Neural cell (in vitro differentiated cells): ENCODE measurements around the gene SMC5. TPM values are rescaled to one million over a fixed set of nuclear protein-coding genes. Genes with fewer than 3 reads are reported as not detected.

Source experiments
- H2AFZ ChIP-seq: fragments of 200-600, 300-800 bp; sonication (generic), shearing (Covaris generic); 2 replicates; pipeline ENCODE4 v1.6.0; 2014; ENCODE audit warnings: low read depth, mild to moderate bottlenecking, antibody characterized with exemption, low read length, moderate library complexity
- H3F3A ChIP-seq: fragments of 200-600 bp; shearing (Covaris generic); 2 replicates; pipeline ENCODE4 v1.6.1; 2016; ENCODE audit warnings: mild to moderate bottlenecking, moderate library complexity, mixed read lengths, antibody characterized with exemption, low read length; ENCODE audit not compliant: insufficient read depth, poor library complexity, severe bottlenecking
- H3K27ac ChIP-seq: fragments of 200-600, 300-800 bp; sonication (generic), shearing (Covaris generic); 2 replicates; pipeline ENCODE4 v1.5.1; 2014; ENCODE audit warnings: mild to moderate bottlenecking, low read length, moderate library complexity
- H3K27me3 ChIP-seq: fragments of 300-800, 200-600 bp; sonication (generic), shearing (Covaris generic); 2 replicates; pipeline ENCODE4 v1.6.0; 2014; ENCODE audit warnings: mild to moderate bottlenecking, low read depth, low read length, moderate library complexity; ENCODE audit not compliant: insufficient read depth
- H3K36me3 ChIP-seq: fragments of 300-800, 200-600 bp; sonication (generic), shearing (Covaris generic); 2 replicates; pipeline ENCODE4 v1.5.1; 2014; ENCODE audit warnings: mild to moderate bottlenecking, antibody characterized with exemption, low read length, moderate library complexity; ENCODE audit not compliant: insufficient read depth
- H3K4me2 ChIP-seq: fragments of 300-800, 200-600 bp; sonication (generic), shearing (Covaris generic); 2 replicates; pipeline ENCODE4 v1.6.0; 2014; ENCODE audit warnings: mild to moderate bottlenecking, low read length
- H3K4me3 ChIP-seq: fragments of 300-800, 200-600 bp; sonication (generic), shearing (Covaris generic); 2 replicates; pipeline ENCODE4 v1.5.1; 2014; ENCODE audit warnings: mild to moderate bottlenecking, low read length, moderate library complexity
- H3K79me2 ChIP-seq: fragments of 200-600 bp; shearing (Covaris generic); replicated peaks from 2 replicates; pipeline ENCODE4 v1.6.0; 2014; ENCODE audit warnings: mild to moderate bottlenecking, low read length, moderate library complexity; ENCODE audit not compliant: insufficient read depth
- H3K9ac ChIP-seq: fragments of 300-800, 200-600 bp; sonication (generic), shearing (Covaris generic); 2 replicates; pipeline ENCODE4 v1.6.1; 2016; ENCODE audit warnings: mild to moderate bottlenecking, low read length, mixed read lengths
- H3K9me2 ChIP-seq: fragments of 200-600 bp; shearing (Covaris generic); 2 replicates; pipeline ENCODE4 v1.6.1; 2016; ENCODE audit warnings: mild to moderate bottlenecking, low read length, mixed read lengths; ENCODE audit not compliant: insufficient read depth
- H3K9me3 ChIP-seq: fragments of 200-600, 300-800 bp; sonication (generic), shearing (Covaris generic); 2 replicates; pipeline ENCODE4 v1.6.1; 2016; ENCODE audit warnings: mild to moderate bottlenecking, mixed run types, low read length, moderate library complexity, mixed read lengths
- H4K20me1 ChIP-seq: fragments of 200-600 bp; shearing (Covaris generic); 2 replicates; pipeline ENCODE4 v1.6.1; 2016; ENCODE audit warnings: mild to moderate bottlenecking, mixed run types; ENCODE audit not compliant: insufficient read depth
- EP300 ChIP-seq: fragments of 450-650 bp; conservative IDR thresholded peaks from 2 replicates; pipeline ENCODE4 v1.6.1; 2014; ENCODE audit warnings: antibody characterized with exemption, mild to moderate bottlenecking, moderate library complexity; ENCODE audit not compliant: poor library complexity, severe bottlenecking
- EZH2 ChIP-seq: fragments of 200-600, 300-800 bp; shearing (Covaris generic), sonication (generic); IDR thresholded peaks from 2 replicates; pipeline ENCODE4 v1.6.1; 2014; ENCODE audit warnings: antibody characterized with exemption, low read length, borderline replicate concordance, mild to moderate bottlenecking; ENCODE audit not compliant: insufficient read depth, poor library complexity, severe bottlenecking
- MXI1 ChIP-seq: fragments of 450-650 bp; conservative IDR thresholded peaks from 2 replicates; pipeline ENCODE4 v1.6.1; 2014; ENCODE audit warnings: antibody characterized with exemption, mild to moderate bottlenecking; ENCODE audit not compliant: poor library complexity, severe bottlenecking
- POLR2AphosphoS5 ChIP-seq: IDR thresholded peaks from 2 replicates; pipeline ENCODE4 v1.6.1; 2012
- RAD21 ChIP-seq: fragments of 450-650 bp; conservative IDR thresholded peaks from 2 replicates; pipeline ENCODE4 v1.6.1; 2014; ENCODE audit warnings: antibody characterized with exemption, mild to moderate bottlenecking, moderate library complexity
- SMC3 ChIP-seq: fragments of 450-650 bp; conservative IDR thresholded peaks from 2 replicates; pipeline ENCODE4 v1.6.1; 2014; ENCODE audit warnings: antibody characterized with exemption, mild to moderate bottlenecking, moderate library complexity; ENCODE audit not compliant: poor library complexity
- TAF1 ChIP-seq: IDR thresholded peaks from 2 replicates; pipeline ENCODE4 v1.6.1; 2012; ENCODE audit warnings: low read depth
- polyA plus RNA-seq: library from polyadenylated mRNA; depleted of rRNA; stranded (reverse); fragments of >200 nt; gene quantifications from 2 replicates; pipeline ENCODE4 v1.2.3, GENCODE V29; 2014
- TF ChIP-seq, protein P1 (sequence below): fragments of 450-650 bp; IDR thresholded peaks from 2 replicates; pipeline ENCODE4 v1.5.1; 2014; ENCODE audit warnings: antibody characterized with exemption, mild to moderate bottlenecking, moderate library complexity; ENCODE audit not compliant: poor library complexity, severe bottlenecking
- TF ChIP-seq, protein P2 (sequence below): IDR thresholded peaks from 2 replicates; pipeline ENCODE4 v1.6.1; 2012; ENCODE audit warnings: borderline replicate concordance

The SMC5 gene
- polyA plus RNA-seq, 1 donor from 2014 or later, result 37.2 TPM

- Histone ChIP-seq H3K4me3 (no peak overlapping the region), H3K9ac (no peak overlapping the region), H3K27me3 (no peaks in the 10 kb centered on the region), H3K9me3 (no peaks in the 10 kb centered on the region), H3K4me2 (no peak overlapping the region), H2AFZ (no peak overlapping the region), H3K27ac (no peak overlapping the region), H3K79me2 (no peaks in the 10 kb centered on the region), H3K9me2 (no peaks in the 10 kb centered on the region), H4K20me1 (no peaks in the 10 kb centered on the region), H3K36me3 (no peaks in the 10 kb centered on the region), H3F3A (no peaks in the 10 kb centered on the region)
- no peak for TF ChIP-seq EZH2
- no peak for TF ChIP-seq RAD21
- TF ChIP-seq SMC3, result no peak
- TF ChIP-seq, protein P1, sequence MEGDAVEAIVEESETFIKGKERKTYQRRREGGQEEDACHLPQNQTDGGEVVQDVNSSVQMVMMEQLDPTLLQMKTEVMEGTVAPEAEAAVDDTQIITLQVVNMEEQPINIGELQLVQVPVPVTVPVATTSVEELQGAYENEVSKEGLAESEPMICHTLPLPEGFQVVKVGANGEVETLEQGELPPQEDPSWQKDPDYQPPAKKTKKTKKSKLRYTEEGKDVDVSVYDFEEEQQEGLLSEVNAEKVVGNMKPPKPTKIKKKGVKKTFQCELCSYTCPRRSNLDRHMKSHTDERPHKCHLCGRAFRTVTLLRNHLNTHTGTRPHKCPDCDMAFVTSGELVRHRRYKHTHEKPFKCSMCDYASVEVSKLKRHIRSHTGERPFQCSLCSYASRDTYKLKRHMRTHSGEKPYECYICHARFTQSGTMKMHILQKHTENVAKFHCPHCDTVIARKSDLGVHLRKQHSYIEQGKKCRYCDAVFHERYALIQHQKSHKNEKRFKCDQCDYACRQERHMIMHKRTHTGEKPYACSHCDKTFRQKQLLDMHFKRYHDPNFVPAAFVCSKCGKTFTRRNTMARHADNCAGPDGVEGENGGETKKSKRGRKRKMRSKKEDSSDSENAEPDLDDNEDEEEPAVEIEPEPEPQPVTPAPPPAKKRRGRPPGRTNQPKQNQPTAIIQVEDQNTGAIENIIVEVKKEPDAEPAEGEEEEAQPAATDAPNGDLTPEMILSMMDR, result no peak
- no peak for TF ChIP-seq TAF1
- TF ChIP-seq POLR2AphosphoS5, result no peak
- TF ChIP-seq EP300, result no peak
- no peak for TF ChIP-seq MXI1
- TF ChIP-seq, protein P2, sequence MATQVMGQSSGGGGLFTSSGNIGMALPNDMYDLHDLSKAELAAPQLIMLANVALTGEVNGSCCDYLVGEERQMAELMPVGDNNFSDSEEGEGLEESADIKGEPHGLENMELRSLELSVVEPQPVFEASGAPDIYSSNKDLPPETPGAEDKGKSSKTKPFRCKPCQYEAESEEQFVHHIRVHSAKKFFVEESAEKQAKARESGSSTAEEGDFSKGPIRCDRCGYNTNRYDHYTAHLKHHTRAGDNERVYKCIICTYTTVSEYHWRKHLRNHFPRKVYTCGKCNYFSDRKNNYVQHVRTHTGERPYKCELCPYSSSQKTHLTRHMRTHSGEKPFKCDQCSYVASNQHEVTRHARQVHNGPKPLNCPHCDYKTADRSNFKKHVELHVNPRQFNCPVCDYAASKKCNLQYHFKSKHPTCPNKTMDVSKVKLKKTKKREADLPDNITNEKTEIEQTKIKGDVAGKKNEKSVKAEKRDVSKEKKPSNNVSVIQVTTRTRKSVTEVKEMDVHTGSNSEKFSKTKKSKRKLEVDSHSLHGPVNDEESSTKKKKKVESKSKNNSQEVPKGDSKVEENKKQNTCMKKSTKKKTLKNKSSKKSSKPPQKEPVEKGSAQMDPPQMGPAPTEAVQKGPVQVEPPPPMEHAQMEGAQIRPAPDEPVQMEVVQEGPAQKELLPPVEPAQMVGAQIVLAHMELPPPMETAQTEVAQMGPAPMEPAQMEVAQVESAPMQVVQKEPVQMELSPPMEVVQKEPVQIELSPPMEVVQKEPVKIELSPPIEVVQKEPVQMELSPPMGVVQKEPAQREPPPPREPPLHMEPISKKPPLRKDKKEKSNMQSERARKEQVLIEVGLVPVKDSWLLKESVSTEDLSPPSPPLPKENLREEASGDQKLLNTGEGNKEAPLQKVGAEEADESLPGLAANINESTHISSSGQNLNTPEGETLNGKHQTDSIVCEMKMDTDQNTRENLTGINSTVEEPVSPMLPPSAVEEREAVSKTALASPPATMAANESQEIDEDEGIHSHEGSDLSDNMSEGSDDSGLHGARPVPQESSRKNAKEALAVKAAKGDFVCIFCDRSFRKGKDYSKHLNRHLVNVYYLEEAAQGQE, result no peak
These were observed 34.4 kb downstream of the SMC5 start for GRCh38 chr9:70293214-70293613.

DNA sequence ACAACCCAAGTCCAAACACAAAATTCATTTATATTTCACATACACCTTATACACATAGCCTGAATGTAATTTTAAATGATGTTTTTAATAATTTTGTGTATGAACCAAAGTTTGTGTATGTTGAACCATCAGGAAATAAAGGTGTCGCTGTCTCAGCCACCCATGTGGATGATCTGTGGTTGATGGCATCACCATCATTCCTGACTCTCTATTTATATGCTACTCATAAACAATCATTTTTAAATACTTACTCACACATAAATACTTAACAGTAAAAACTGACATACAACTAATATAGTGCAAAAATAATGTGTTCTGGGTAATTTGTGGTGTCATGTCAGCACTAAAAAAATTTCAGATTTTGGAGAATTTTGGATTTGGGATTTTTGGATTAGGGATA is 38.4 kb downstream of the SMC5 start:
- no peaks in the 10 kb centered on the region for H3K9me2 ChIP-seq
- no peak overlapping the region for H3K27ac ChIP-seq
- no peak overlapping the region for H3K4me3 ChIP-seq
- H3K9me3 ChIP-seq, result no peaks in the 10 kb centered on the region
- no peak overlapping the region for H3K4me2 ChIP-seq
- H2AFZ ChIP-seq, result no peak overlapping the region
- H3F3A ChIP-seq, result no peaks in the 10 kb centered on the region
- no peak overlapping the region for H3K9ac ChIP-seq
- no peaks in the 10 kb centered on the region for H3K27me3 ChIP-seq
- no peak for TF ChIP-seq RAD21
- TF ChIP-seq, protein P1, result no peak
- no peak for TF ChIP-seq SMC3
- TF ChIP-seq EP300, result no peak
- peaks cover 3% of the 10 kb centered on the region for H3K36me3 ChIP-seq
- H3K79me2 ChIP-seq, result no peaks in the 10 kb centered on the region
- no peaks in the 10 kb centered on the region for H4K20me1 ChIP-seq
